Measurements from ENCODE around the gene FOXI1.

DNA sequence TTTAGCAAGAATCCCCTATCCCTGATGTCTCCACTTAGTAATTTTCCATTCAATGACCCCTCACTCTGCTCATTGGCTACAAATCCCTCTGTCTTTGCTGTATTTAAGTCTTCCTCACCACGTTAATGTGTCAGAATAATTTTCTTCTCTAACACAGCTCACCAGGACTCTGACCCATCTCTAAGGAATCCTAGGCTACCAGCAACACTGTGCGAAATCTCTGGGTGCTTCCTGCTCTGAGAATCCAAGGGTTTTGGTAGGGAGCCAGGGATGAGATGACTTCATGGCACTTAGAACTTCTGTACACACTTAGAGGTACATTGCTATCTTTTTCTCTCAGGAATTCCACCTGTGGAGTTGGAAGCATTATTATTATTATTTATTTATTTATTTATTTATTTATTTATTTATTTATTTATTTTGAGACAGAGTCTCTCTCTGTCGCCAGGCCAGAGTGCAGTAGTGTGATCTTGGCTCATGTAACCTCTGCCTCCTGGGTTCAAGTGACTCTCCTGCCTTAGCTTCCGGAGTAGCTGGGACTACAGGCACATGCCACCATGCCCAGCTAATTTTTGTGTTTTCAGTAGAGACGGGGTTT, 53.5 kb downstream of the FOXI1 start:
- no peak for TF ChIP-seq POLR2AphosphoS5 (IDR thresholded peaks at IDR 0.05; ENCODE audit: borderline replicate concordance, low read depth, low read length)
- TF ChIP-seq EZH2 (IDR thresholded peaks at IDR 0.05), result no peak
- no peak for TF ChIP-seq FOXP2 (optimal IDR thresholded peaks at IDR 0.05; ENCODE audit: control extremely low read depth, extremely low read length, insufficient read depth)

All from SK-N-MC (cell line).